ENCODE results near the gene RNPEPL1.

The RNPEPL1 gene

DNA sequence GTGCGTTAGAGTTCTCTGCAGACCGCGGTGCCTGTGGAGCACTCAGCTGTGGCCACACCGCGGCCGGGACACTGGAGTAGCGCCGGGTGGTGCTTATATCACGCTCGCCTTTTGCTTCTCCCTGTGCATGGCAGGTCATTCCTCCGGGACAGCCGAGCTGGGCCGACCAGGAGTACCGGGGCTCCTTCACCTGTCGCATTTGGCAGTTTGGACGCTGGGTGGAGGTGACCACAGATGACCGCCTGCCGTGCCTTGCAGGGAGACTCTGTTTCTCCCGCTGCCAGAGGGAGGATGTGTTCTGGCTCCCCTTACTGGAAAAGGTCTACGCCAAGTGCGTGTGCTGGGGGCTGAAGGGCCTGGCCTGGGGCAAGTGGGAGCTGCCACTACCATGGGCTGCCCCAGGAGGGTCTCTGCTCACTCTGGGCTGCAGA, 22.4 kb downstream of the RNPEPL1 start:
- Histone ChIP-seq H3K27ac (ENCODE audit: low read length) (no peak overlapping the region), H3K4me1 (ENCODE audit: control insufficient read depth in 1 of 2, insufficient read depth in 2 of 2, low read length in 2 of 2) (peaks cover 7 to 20% of the 10 kb centered on the region in 2 donors), H3K4me3 (ENCODE audit: low read depth in 1 of 2, low read length in 2 of 2) (no peak overlapping the region), H3K36me3 (ENCODE audit: control insufficient read depth in 1 of 2, insufficient read depth in 2 of 2, low read length in 2 of 2) (peaks cover 13 to 49% of the 10 kb centered on the region in 2 donors), H3K27me3 (ENCODE audit: low read depth, low read length) (no peaks in the 10 kb centered on the region), H3K9me3 (ENCODE audit: control insufficient read depth in 1 of 2, low read length in 2 of 2) (no peaks in the 10 kb centered on the region)

DNA sequence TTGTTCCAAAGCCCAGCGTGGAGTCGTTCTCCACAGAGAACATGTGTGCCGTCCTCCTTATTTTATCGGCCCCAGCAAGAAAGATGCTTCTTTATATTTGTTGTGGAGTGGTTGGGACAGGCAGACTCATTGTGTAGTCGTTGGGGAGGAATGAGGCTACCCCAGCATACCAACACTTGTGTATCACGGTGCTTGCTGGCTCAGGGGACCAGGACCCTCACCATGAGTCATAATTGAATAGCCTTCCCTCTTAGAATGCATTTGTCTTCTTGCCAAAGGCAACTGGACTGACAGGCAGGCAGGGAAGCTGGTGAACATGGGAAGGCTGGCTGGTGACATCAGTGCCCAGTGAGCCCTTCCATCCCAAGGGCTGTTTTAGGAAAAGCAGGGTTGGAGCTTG, 22.9 kb downstream of the RNPEPL1 start:
- Histone ChIP-seq H3K4me1 (ENCODE audit: control insufficient read depth in 1 of 2, insufficient read depth in 2 of 2, low read length in 2 of 2) (peaks cover 7 to 20% of the 10 kb centered on the region in 2 donors), H3K36me3 (ENCODE audit: control insufficient read depth in 1 of 2, insufficient read depth in 2 of 2, low read length in 2 of 2) (peaks cover 13 to 54% of the 10 kb centered on the region in 2 donors), H3K27me3 (ENCODE audit: low read depth, low read length) (no peaks in the 10 kb centered on the region)

DNA sequence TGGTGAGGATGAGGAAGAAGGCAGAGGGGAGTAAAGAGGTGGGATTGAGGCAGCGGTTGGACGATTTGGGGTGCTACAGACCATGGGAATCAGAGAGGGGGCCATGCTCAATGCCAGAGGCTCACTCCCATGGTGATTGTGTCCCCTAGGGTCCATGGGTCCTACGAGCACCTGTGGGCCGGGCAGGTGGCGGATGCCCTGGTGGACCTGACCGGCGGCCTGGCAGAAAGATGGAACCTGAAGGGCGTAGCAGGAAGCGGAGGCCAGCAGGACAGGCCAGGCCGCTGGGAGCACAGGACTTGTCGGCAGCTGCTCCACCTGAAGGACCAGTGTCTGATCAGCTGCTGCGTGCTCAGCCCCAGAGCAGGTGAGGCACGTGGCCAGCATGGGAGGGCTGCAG, 23.5 kb downstream of the RNPEPL1 start:
- H3K36me3 ChIP-seq (ENCODE audit: control insufficient read depth in 1 of 2, insufficient read depth in 2 of 2, low read length in 2 of 2): peaks cover 13 to 59% of the 10 kb centered on the region in 2 donors

More for the DNA sequence above, 22.9 kb downstream of the RNPEPL1 start:
- no peaks in the 10 kb centered on the region for H3K9me3 ChIP-seq (ENCODE audit: control insufficient read depth in 1 of 2, low read length in 2 of 2)
- no peak overlapping the region for H3K27ac ChIP-seq (ENCODE audit: low read length)
- no peak overlapping the region for H3K4me3 ChIP-seq (ENCODE audit: low read depth in 1 of 2, low read length in 2 of 2)

DNA sequence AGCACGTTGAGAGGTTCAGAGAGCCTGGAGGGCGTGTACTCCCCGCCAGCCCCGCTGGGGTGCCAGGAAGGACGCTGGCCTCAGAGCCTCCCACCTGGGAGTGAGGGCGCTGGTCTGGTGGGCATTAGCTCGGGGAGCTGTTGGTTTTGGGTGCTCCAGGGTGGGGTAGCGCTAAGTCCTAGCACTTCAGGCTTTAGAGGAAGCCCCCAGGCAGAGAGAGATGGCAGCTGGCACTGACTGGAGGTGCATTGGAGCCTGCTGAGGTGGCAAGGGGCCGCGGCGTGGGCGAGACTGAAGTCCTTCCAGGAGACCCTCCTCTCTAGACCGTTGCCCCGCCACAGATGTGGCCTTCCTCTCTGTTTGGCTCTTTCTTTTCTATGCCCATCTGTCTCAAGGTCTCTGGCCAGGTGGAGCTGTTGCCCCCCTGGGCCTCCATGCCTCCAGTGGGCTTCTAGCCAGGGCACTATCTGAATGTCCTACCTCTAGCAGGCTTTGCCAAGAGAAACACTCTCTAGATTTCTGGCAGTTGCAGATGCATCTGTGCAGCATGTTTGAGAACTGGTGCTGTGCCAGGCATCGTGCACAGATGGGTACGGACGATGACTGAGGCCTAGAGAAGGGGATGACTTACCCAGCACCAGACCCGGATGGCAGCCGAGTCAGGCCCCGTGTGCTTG, 24.9 kb downstream of the RNPEPL1 start:
- Histone ChIP-seq H3K4me1 (ENCODE audit: control insufficient read depth in 1 of 2, insufficient read depth in 2 of 2, low read length in 2 of 2) (peaks cover 0 to 8% of the 10 kb centered on the region in 2 donors), H3K27ac (ENCODE audit: low read length) (no peak overlapping the region), H3K9me3 (ENCODE audit: control insufficient read depth in 1 of 2, low read length in 2 of 2) (no peaks in the 10 kb centered on the region), H3K36me3 (ENCODE audit: control insufficient read depth in 1 of 2, insufficient read depth in 2 of 2, low read length in 2 of 2) (peaks cover 13 to 64% of the 10 kb centered on the region in 2 donors), H3K27me3 (ENCODE audit: low read depth, low read length) (no peaks in the 10 kb centered on the region), H3K4me3 (ENCODE audit: low read depth in 1 of 2, low read length in 2 of 2) (no peak overlapping the region)

More for the DNA sequence above, 23.5 kb downstream of the RNPEPL1 start:
- Histone ChIP-seq H3K27me3 (ENCODE audit: low read depth, low read length) (no peaks in the 10 kb centered on the region), H3K9me3 (ENCODE audit: control insufficient read depth in 1 of 2, low read length in 2 of 2) (no peaks in the 10 kb centered on the region), H3K4me3 (ENCODE audit: low read depth in 1 of 2, low read length in 2 of 2) (no peak overlapping the region), H3K4me1 (ENCODE audit: control insufficient read depth in 1 of 2, insufficient read depth in 2 of 2, low read length in 2 of 2) (peaks cover 7 to 20% of the 10 kb centered on the region in 2 donors), H3K27ac (ENCODE audit: low read length) (no peak overlapping the region)

DNA sequence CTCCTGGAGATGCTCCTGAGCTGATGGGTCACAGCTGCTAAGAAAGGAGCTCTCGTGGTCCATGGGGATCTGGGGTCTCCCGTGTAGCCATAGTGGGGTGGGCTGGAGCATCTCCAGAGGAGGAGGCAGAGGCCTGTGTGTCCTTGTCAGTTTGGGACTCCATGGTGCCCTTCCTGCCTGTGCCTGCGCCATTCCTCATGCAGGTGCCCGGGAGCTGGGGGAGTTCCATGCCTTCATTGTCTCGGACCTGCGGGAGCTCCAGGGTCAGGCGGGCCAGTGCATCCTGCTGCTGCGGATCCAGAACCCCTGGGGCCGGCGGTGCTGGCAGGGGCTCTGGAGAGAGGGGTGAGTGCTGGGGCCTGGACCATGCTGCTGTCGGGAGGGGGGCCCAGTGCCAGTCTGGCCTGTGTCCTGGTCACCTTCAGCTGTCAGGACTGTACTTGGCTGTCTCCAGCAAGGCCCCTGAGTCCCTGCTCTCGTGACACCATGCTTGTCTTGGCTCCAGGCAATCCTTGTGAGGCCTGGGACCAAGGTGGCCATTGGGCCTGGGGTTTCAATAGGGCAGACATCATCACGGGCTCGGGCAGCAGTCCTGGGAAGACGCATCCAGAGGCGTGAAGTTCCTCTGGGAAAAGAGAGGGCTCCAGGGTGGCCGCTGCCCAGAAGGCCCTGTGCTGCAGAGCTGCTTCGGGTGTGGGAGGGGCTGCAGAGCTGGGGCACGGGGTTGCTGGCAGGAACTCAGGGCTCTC, 25.6 kb downstream of the RNPEPL1 start:
- Histone ChIP-seq H3K4me1 (ENCODE audit: control insufficient read depth in 1 of 2, insufficient read depth in 2 of 2, low read length in 2 of 2) (peaks cover 0 to 1% of the 10 kb centered on the region in 2 donors), H3K36me3 (ENCODE audit: control insufficient read depth in 1 of 2, insufficient read depth in 2 of 2, low read length in 2 of 2) (peaks cover 13 to 71% of the 10 kb centered on the region in 2 donors), H3K9me3 (ENCODE audit: control insufficient read depth in 1 of 2, low read length in 2 of 2) (no peaks in the 10 kb centered on the region), H3K27me3 (ENCODE audit: low read depth, low read length) (no peaks in the 10 kb centered on the region), H3K4me3 (ENCODE audit: low read depth in 1 of 2, low read length in 2 of 2) (no peak overlapping the region), H3K27ac (ENCODE audit: low read length) (no peak overlapping the region)

DNA sequence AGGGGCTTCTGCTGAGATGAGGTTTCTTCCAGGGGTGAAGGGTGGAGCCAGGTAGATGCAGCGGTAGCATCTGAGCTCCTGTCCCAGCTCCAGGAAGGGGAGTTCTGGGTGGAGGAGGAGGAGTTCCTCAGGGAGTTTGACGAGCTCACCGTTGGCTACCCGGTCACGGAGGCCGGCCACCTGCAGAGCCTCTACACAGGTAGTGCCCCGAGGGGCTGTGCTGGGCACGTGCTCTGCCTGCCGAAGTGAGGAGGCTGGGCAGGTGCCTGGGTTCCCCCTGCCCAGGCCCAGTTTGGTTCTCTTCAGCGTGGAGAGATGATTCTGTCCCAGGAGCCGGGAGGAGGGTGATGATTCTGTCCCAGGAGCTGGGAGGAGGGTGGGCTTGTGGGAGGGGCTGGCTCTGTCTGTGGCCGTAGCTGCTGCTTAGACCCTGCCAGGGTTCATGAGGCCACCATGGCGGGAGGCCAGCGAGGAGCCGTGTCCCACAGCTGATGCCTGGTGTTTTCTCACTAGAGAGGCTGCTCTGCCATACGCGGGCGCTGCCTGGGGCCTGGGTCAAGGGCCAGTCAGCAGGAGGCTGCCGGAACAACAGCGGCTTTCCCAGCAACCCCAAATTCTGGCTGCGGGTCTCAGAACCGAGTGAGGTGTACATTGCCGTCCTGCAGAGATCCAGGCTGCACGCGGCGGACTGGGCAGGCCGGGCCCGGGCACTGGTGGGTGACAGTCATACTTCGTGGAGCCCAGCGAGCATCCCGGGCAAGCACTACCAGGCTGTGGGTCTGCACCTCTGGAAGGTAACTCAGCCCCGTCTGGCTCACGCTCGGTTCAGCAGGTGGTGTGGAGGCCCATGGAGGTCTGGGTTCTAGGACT, 26.5 kb downstream of the RNPEPL1 start:
- Histone ChIP-seq H3K4me3 (ENCODE audit: low read depth in 1 of 2, low read length in 2 of 2) (no peak overlapping the region), H3K4me1 (ENCODE audit: control insufficient read depth in 1 of 2, insufficient read depth in 2 of 2, low read length in 2 of 2) (no peaks in the 10 kb centered on the region), H3K27me3 (ENCODE audit: low read depth, low read length) (no peaks in the 10 kb centered on the region), H3K9me3 (ENCODE audit: control insufficient read depth in 1 of 2, low read length in 2 of 2) (no peaks in the 10 kb centered on the region), H3K27ac (ENCODE audit: low read length) (no peak overlapping the region), H3K36me3 (ENCODE audit: control insufficient read depth in 1 of 2, insufficient read depth in 2 of 2, low read length in 2 of 2) (peaks cover 13 to 71% of the 10 kb centered on the region in 2 donors)

DNA sequence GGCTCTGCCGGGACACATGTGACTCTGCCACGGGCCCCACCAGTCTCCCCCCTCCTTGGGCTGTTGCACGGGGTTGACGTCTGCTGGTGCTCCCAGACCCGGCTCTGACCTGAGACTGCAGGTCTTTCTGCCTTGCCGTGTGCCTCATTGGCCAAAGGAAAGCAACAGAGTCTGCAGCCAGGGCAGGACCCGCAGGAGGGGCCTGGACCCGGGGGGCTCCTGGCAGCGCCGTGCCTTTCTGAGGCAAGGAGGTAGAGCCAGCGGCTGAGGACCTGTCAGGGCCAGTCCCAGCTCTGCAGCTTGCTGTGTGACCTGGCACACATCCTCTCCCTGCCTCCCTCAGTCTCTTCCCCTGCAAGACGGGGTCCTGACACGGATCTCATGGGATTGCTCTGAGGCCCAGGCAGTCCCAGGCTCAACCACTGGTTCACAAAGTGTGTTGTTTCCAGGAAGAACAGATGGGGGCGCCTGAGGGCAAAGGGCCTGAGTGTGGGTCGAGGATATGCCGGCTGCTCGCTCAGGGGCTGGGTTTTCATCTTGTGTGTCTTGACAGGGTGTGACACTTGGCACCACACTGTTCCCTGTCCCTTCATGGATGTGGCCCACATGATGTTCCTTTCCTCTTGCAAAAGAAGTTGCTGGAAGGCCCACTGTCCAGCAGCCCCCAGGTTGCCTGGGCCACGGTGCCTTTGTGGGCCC, 27.2 kb downstream of the RNPEPL1 start:
- Histone ChIP-seq H3K4me3 (ENCODE audit: low read depth in 1 of 2, low read length in 2 of 2) (no peak overlapping the region), H3K4me1 (ENCODE audit: control insufficient read depth in 1 of 2, insufficient read depth in 2 of 2, low read length in 2 of 2) (no peaks in the 10 kb centered on the region), H3K36me3 (ENCODE audit: control insufficient read depth in 1 of 2, insufficient read depth in 2 of 2, low read length in 2 of 2) (peaks cover 10 to 63% of the 10 kb centered on the region in 2 donors), H3K27me3 (ENCODE audit: low read depth, low read length) (no peaks in the 10 kb centered on the region), H3K27ac (ENCODE audit: low read length) (no peak overlapping the region), H3K9me3 (ENCODE audit: control insufficient read depth in 1 of 2, low read length in 2 of 2) (no peaks in the 10 kb centered on the region)

DNA sequence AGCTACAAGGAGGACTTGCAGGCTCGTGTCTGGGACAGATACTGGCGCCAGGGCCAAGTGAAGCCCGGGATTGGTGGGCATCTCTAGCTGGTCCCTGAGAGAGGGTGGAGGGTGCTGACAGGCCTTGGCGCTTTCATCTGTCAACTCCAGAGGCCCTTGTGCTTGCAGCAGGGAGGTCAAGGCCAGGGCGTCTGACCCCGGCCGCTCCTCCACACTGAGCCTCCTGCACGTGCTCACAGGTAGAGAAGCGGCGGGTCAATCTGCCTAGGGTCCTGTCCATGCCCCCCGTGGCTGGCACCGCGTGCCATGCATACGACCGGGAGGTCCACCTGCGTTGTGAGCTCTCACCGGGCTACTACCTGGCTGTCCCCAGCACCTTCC, 27.8 kb downstream of the RNPEPL1 start:
- no peaks in the 10 kb centered on the region for H3K9me3 ChIP-seq (ENCODE audit: control insufficient read depth in 1 of 2, low read length in 2 of 2)
- H3K27ac ChIP-seq (ENCODE audit: low read length): no peak overlapping the region
- peaks cover 5 to 57% of the 10 kb centered on the region in 2 donors for H3K36me3 ChIP-seq (ENCODE audit: control insufficient read depth in 1 of 2, insufficient read depth in 2 of 2, low read length in 2 of 2)
- H3K4me1 ChIP-seq (ENCODE audit: control insufficient read depth in 1 of 2, insufficient read depth in 2 of 2, low read length in 2 of 2): no peaks in the 10 kb centered on the region
- H3K4me3 ChIP-seq (ENCODE audit: low read depth in 1 of 2, low read length in 2 of 2): no peak overlapping the region
- H3K27me3 ChIP-seq (ENCODE audit: low read depth, low read length): no peaks in the 10 kb centered on the region

DNA sequence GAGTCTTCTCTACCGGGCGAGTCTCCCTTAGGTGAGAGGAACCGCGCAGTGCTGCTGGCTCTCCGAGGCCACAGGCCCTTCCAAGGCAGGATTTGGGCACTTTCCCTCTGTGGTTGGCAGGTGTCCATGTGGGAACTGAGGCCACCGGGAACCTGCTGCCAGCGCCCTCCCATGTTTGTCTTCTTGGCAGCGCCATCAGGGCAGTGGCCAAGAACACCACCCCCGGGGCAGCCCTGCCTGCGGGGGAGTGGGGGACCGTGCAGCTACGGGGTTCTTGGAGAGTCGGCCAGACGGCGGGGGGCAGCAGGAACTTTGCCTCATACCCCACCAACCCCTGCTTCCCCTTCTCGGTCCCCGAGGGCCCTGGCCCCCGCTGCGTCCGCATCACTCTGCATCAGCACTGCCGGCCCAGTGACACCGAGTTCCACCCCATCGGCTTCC, 28.2 kb downstream of the RNPEPL1 start:
- Histone ChIP-seq H3K27ac (ENCODE audit: low read length) (no peak overlapping the region), H3K4me1 (ENCODE audit: control insufficient read depth in 1 of 2, insufficient read depth in 2 of 2, low read length in 2 of 2) (no peaks in the 10 kb centered on the region), H3K4me3 (ENCODE audit: low read depth in 1 of 2, low read length in 2 of 2) (no peak overlapping the region), H3K27me3 (ENCODE audit: low read depth, low read length) (no peaks in the 10 kb centered on the region), H3K36me3 (ENCODE audit: control insufficient read depth in 1 of 2, insufficient read depth in 2 of 2, low read length in 2 of 2) (peaks cover under 1 to 54% of the 10 kb centered on the region in 2 donors), H3K9me3 (ENCODE audit: control insufficient read depth in 1 of 2, low read length in 2 of 2) (no peaks in the 10 kb centered on the region)

DNA sequence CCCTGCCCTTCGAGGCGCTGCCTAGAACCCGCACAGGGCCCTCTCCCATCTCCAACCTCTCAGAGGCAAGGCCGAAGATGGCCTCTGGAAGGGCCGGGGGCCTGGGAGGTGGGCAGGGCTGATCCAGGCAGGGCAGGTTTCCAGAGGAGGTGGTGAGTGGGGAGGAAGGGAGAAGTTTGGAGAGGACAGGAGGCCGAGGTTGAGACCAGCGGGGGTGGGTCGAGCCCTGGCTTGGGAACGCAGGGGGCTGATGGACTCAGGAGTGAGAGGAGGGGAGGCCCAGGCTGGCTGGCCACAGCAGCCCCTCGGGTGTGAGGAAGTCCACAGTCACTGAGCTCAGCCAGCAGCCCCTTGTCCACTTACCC, 28.8 kb downstream of the RNPEPL1 start:
- H3K4me1 ChIP-seq (ENCODE audit: control insufficient read depth in 1 of 2, insufficient read depth in 2 of 2, low read length in 2 of 2): no peaks in the 10 kb centered on the region
- H3K27me3 ChIP-seq (ENCODE audit: low read depth, low read length): no peaks in the 10 kb centered on the region
- H3K36me3 ChIP-seq (ENCODE audit: control insufficient read depth in 1 of 2, insufficient read depth in 2 of 2, low read length in 2 of 2): peaks cover 0 to 49% of the 10 kb centered on the region in 2 donors
- H3K9me3 ChIP-seq (ENCODE audit: control insufficient read depth in 1 of 2, low read length in 2 of 2): no peaks in the 10 kb centered on the region
- no peak overlapping the region for H3K4me3 ChIP-seq (ENCODE audit: low read depth in 1 of 2, low read length in 2 of 2)
- H3K27ac ChIP-seq (ENCODE audit: low read length): no peak overlapping the region
